ENCODE results near the gene GRM4. TPM values are rescaled to one million over a fixed set of nuclear protein-coding genes. Genes with fewer than 3 reads are reported as not detected.
"Not testable (repeated sequence)": the region's sequence is repeated elsewhere in the genome, so short reads cannot be mapped to it uniquely, and the experiment has no call there.

The GRM4 gene
- total RNA-seq, 1 experiment from 2014 or later, result 0.96 TPM

- DNase-seq (ENCODE audit: low spot score), result no peak
Observed at GRCh38 chr6:34022873-34023255, 123.0 kb downstream of the GRM4 start.

GRCh38 chr6:34022250-34022872, 123.5 kb downstream of the GRM4 start:
- DNase-seq (ENCODE audit: low spot score), result no peak

- no peak for DNase-seq (ENCODE audit: low spot score)
Observed at GRCh38 chr6:34021554-34022190, 124.2 kb downstream of the GRM4 start.

- no peak for DNase-seq (ENCODE audit: low spot score)
Observed at GRCh38 chr6:34020807-34021553, 124.9 kb downstream of the GRM4 start.

- DNase-seq (ENCODE audit: low spot score), result no peak
Observed at GRCh38 chr6:34020278-34020677, 125.6 kb downstream of the GRM4 start.

GRCh38 chr6:34018961-34019606, 126.8 kb downstream of the GRM4 start:
- no peak for DNase-seq (ENCODE audit: low spot score)

- no peak for DNase-seq (ENCODE audit: low spot score)
Observed at GRCh38 chr6:34018026-34018425, 127.9 kb downstream of the GRM4 start.

- no peak for DNase-seq (ENCODE audit: low spot score)
Observed at GRCh38 chr6:34017106-34017805, 128.6 kb downstream of the GRM4 start.

- DNase-seq (ENCODE audit: low spot score), result not testable (repeated sequence)
Observed at GRCh38 chr6:34016573-34016972, 129.3 kb downstream of the GRM4 start.

GRCh38 chr6:34015586-34015985, 130.3 kb downstream of the GRM4 start:
- DNase-seq (ENCODE audit: low spot score), result no peak

- DNase-seq (ENCODE audit: low spot score), result no peak
Observed at GRCh38 chr6:34011264-34011663, 134.6 kb downstream of the GRM4 start.

- DNase-seq (ENCODE audit: low spot score), result no peak
Observed at GRCh38 chr6:34005901-34006531, 139.9 kb downstream of the GRM4 start.

- DNase-seq (ENCODE audit: low spot score), result no peak
Observed at GRCh38 chr6:34004706-34005105, 141.2 kb downstream of the GRM4 start.

- no peak for DNase-seq (ENCODE audit: low spot score)
Observed at GRCh38 chr6:34003962-34004361, 141.9 kb downstream of the GRM4 start.

GRCh38 chr6:34001706-34002621, 143.9 kb downstream of the GRM4 start:
- DNase-seq (ENCODE audit: low spot score), result no peak

- no peak for DNase-seq (ENCODE audit: low spot score)
Observed at GRCh38 chr6:34000281-34000680, 145.6 kb downstream of the GRM4 start.

- DNase-seq (ENCODE audit: low spot score), result no peak
Observed at GRCh38 chr6:33999567-33999966, 146.3 kb downstream of the GRM4 start.

- DNase-seq (ENCODE audit: low spot score), result no peak
Observed at GRCh38 chr6:33998660-33999059, 147.2 kb downstream of the GRM4 start.

GRCh38 chr6:33997265-33997664, 148.6 kb downstream of the GRM4 start:
- DNase-seq (ENCODE audit: low spot score), result no peak

- DNase-seq (ENCODE audit: low spot score), result no peak
Observed at GRCh38 chr6:33996120-33996475, 149.8 kb downstream of the GRM4 start.

Measured in A172 (cell line).